OCI-LY1 (cell line): ENCODE data around the gene CORO2B.

ENCODE experiments used
- H2AFZ ChIP-seq: fragments of 200-600 bp; sonication (generic), shearing (Covaris generic); 2 replicates; pipeline ENCODE4 v1.6.0; 2014; ENCODE audit warnings: antibody characterized with exemption, mild to moderate bottlenecking, low read length
- H3F3A ChIP-seq: fragments of 200-600 bp; sonication (generic), shearing (Covaris generic); 2 replicates; pipeline ENCODE4 v1.6.0; 2014; ENCODE audit warnings: mild to moderate bottlenecking, antibody characterized with exemption, low read length, moderate library complexity; ENCODE audit not compliant: insufficient read depth
- H3K27ac ChIP-seq: fragments of 200-600 bp; sonication (generic); 2 replicates; pipeline ENCODE4 v1.5.1; 2014; ENCODE audit warnings: low read length, mixed run types, mild to moderate bottlenecking, low read depth; ENCODE audit not compliant: poor library complexity, severe bottlenecking
- H3K27me3 ChIP-seq: fragments of 200-600 bp; sonication (generic); 2 replicates; pipeline ENCODE4 v1.6.0; 2014; ENCODE audit warnings: antibody characterized with exemption, mild to moderate bottlenecking, low read length, moderate library complexity; ENCODE audit not compliant: insufficient read depth
- H3K36me3 ChIP-seq: fragments of 200-600 bp; sonication (generic); 2 replicates; pipeline ENCODE4 v1.6.1; 2014; ENCODE audit warnings: mild to moderate bottlenecking, antibody characterized with exemption, low read length, moderate library complexity, mixed read lengths; ENCODE audit not compliant: insufficient read depth
- H3K4me1 ChIP-seq: fragments of 200-600 bp; sonication (generic); 2 replicates; pipeline ENCODE4 v1.5.1; 2014; ENCODE audit warnings: mild to moderate bottlenecking, low read length, moderate library complexity; ENCODE audit not compliant: insufficient read depth, severe bottlenecking
- H3K4me2 ChIP-seq: fragments of 200-600 bp; sonication (generic), shearing (Covaris generic); 2 replicates; pipeline ENCODE4 v1.6.1; 2014; ENCODE audit warnings: low read length
- H3K4me3 ChIP-seq: fragments of 200-600 bp; sonication (generic); 2 replicates; pipeline ENCODE4 v1.5.1; 2014; ENCODE audit warnings: low read length, low read depth, mild to moderate bottlenecking, mixed read lengths; ENCODE audit not compliant: poor library complexity, severe bottlenecking
- H3K79me2 ChIP-seq: fragments of 200-600 bp; shearing (Covaris generic); 2 replicates; pipeline ENCODE4 v1.6.1; 2016; ENCODE audit warnings: mixed run types, low read length, mixed read lengths; ENCODE audit not compliant: insufficient read depth
- H3K9ac ChIP-seq: fragments of 200-600 bp; sonication (generic), shearing (Covaris generic); 2 replicates; pipeline ENCODE4 v1.6.1; 2014; ENCODE audit warnings: mild to moderate bottlenecking, low read length, mixed read lengths
- H3K9me2 ChIP-seq: fragments of 200-600 bp; sonication (generic), shearing (Covaris generic); 2 replicates; pipeline ENCODE4 v1.6.1; 2014; ENCODE audit warnings: low read depth, mild to moderate bottlenecking, low read length, mixed read lengths
- H3K9me3 ChIP-seq: fragments of 200-600 bp; shearing (Covaris generic); 2 replicates; pipeline ENCODE4 v1.6.1; 2014; ENCODE audit warnings: low read length, mixed read lengths
- H4K20me1 ChIP-seq: fragments of 200-600 bp; sonication (generic), shearing (Covaris generic); 2 replicates; pipeline ENCODE4 v1.6.0; 2016; ENCODE audit warnings: mild to moderate bottlenecking, low read length; ENCODE audit not compliant: insufficient read depth
- CTCF ChIP-seq: fragments of 200-600 bp; sonication (generic), shearing (Covaris generic); IDR thresholded peaks from 2 replicates; pipeline ENCODE4 v1.5.1; 2017; ENCODE audit warnings: mild to moderate bottlenecking, antibody characterized with exemption, low read length, moderate library complexity, mixed read lengths
- EZH2 ChIP-seq: fragments of 200-600 bp; sonication (generic), shearing (Covaris generic); IDR thresholded peaks from 2 replicates; pipeline ENCODE4 v1.8.0; 2017; ENCODE audit warnings: borderline replicate concordance, mixed run types, mild to moderate bottlenecking, antibody characterized with exemption, low read length, moderate library complexity, mixed read lengths

Gene CORO2B

GRCh38 chr15:68734352-68734751, 155.6 kb downstream of the CORO2B start:
- Histone ChIP-seq H3K79me2 (no peaks in the 10 kb centered on the region), H3K9me3 (no peaks in the 10 kb centered on the region), H4K20me1 (no peaks in the 10 kb centered on the region), H3F3A (no peaks in the 10 kb centered on the region), H3K9me2 (no peaks in the 10 kb centered on the region), H3K36me3 (no peaks in the 10 kb centered on the region), H3K4me2 (no peak overlapping the region), H3K4me3 (no peak overlapping the region), H3K9ac (no peak overlapping the region), H3K4me1 (no peaks in the 10 kb centered on the region), H2AFZ (no peak overlapping the region), H3K27me3 (no peaks in the 10 kb centered on the region; the same call in 1 of the 2 replicates), H3K27ac (no peak overlapping the region)
- TF ChIP-seq EZH2 (no peak), CTCF (no peak)

- TF ChIP-seq CTCF (no peak), EZH2 (no peak)
- H3K79me2 ChIP-seq, result no peaks in the 10 kb centered on the region
- H3K4me2 ChIP-seq, result no peak overlapping the region
- H3K36me3 ChIP-seq, result no peaks in the 10 kb centered on the region
- no peak overlapping the region for H3K4me3 ChIP-seq
- no peaks in the 10 kb centered on the region for H3K9me2 ChIP-seq
- no peak overlapping the region for H2AFZ ChIP-seq
- no peak overlapping the region for H3K9ac ChIP-seq
- H3K27me3 ChIP-seq, result peaks cover 3% of the 10 kb centered on the region; the same call in 1 of the 2 replicates
- no peaks in the 10 kb centered on the region for H3K9me3 ChIP-seq
- no peaks in the 10 kb centered on the region for H3K4me1 ChIP-seq
- H4K20me1 ChIP-seq, result no peaks in the 10 kb centered on the region
- no peak overlapping the region for H3K27ac ChIP-seq
- no peaks in the 10 kb centered on the region for H3F3A ChIP-seq
These were observed 156.1 kb downstream of the CORO2B start for GRCh38 chr15:68734881-68735280.

GRCh38 chr15:68735610-68736009, 156.8 kb downstream of the CORO2B start:
- H3K4me1 ChIP-seq, result no peaks in the 10 kb centered on the region
- no peaks in the 10 kb centered on the region for H3K9me2 ChIP-seq
- H3K27ac ChIP-seq, result no peak overlapping the region
- H2AFZ ChIP-seq, result no peak overlapping the region
- H3K9me3 ChIP-seq, result no peaks in the 10 kb centered on the region
- H3F3A ChIP-seq, result no peaks in the 10 kb centered on the region
- peaks cover 3% of the 10 kb centered on the region; the same call in 1 of the 2 replicates for H3K27me3 ChIP-seq
- H4K20me1 ChIP-seq, result no peaks in the 10 kb centered on the region
- no peak overlapping the region for H3K4me3 ChIP-seq
- H3K36me3 ChIP-seq, result no peaks in the 10 kb centered on the region
- no peaks in the 10 kb centered on the region for H3K79me2 ChIP-seq
- TF ChIP-seq CTCF, result no peak
- H3K4me2 ChIP-seq, result no peak overlapping the region
- no peak overlapping the region for H3K9ac ChIP-seq
